HEK293 (cell line): Measurements from ENCODE around the gene OTUB2.
A peak's percentile ranks its signal among the peaks of the same experiment; 100 is the strongest.

ENCODE experiments used
- CTCF ChIA-PET: fragments of 350-600 bp; formaldehyde crosslinking; extraction: SDS; loops from one replicate; lab custom pipeline; 2021; ENCODE audit warnings: antibody characterized with exemption; lab: Yijun Ruan, JAX
- POLR2A ChIA-PET: fragments of 300-600 bp; formaldehyde crosslinking; extraction: SDS; loops from one replicate; lab custom pipeline; 2020; ENCODE audit warnings: antibody characterized with exemption, inconsistent platforms; lab: Yijun Ruan, JAX
- H3K27ac ChIP-seq: fragments of 200-500 bp; sonication (Bioruptor generic); 2 replicates; pipeline ENCODE4 v1.5.1; 2014; ENCODE audit warnings: low read depth, low read length, control low read depth, inconsistent platforms; ENCODE audit errors: extremely low read depth
- H3K36me3 ChIP-seq, 2 experiments: fragments of 200-500 bp in 1 of 2; sonication (Bioruptor generic) in 1 of 2; 1 replicate in 1 of 2; 2 replicates in 1 of 2; pipeline ENCODE4 v1.5.1; 2014 to 2017; ENCODE audit warnings: inconsistent platforms in 2 of 2, low read length in 2 of 2; ENCODE audit not compliant: control insufficient read depth in 2 of 2, insufficient read depth in 1 of 2
- H3K4me1 ChIP-seq: fragments of 200-500 bp; sonication (Bioruptor generic); 2 replicates; pipeline ENCODE4 v1.5.1; 2014; ENCODE audit warnings: mild to moderate bottlenecking, low read length, inconsistent platforms; ENCODE audit not compliant: control insufficient read depth, insufficient read depth
- H3K4me3 ChIP-seq: 2 replicates; pipeline ENCODE4 v1.5.1; 2011; ENCODE audit warnings: low read depth, mild to moderate bottlenecking, control low read depth, low read length, moderate library complexity
- H3K9me3 ChIP-seq: fragments of 200-500 bp; sonication (Bioruptor generic); 2 replicates; pipeline ENCODE4 v1.5.1; 2014; ENCODE audit warnings: low read depth, low read length, inconsistent platforms; ENCODE audit not compliant: control insufficient read depth, insufficient read depth
- CTCF ChIP-seq: fragments of 450-650 bp; formaldehyde crosslinking; IDR thresholded peaks from 2 replicates; pipeline ENCODE4 v1.5.1; 2016; ENCODE audit warnings: missing biosample characterization, missing genetic modification characterization
- OSR2 ChIP-seq: fragments of 450-650 bp; formaldehyde crosslinking; IDR thresholded peaks from 2 replicates; pipeline ENCODE4 v1.5.1; 2016; ENCODE audit warnings: missing biosample characterization, missing genetic modification characterization
- TRIM28 ChIP-seq: IDR thresholded peaks from 2 replicates; pipeline ENCODE4 v1.6.1; 2011; ENCODE audit warnings: low read length, control low read depth, borderline replicate concordance
- YY1 ChIP-seq: fragments of 450-650 bp; formaldehyde crosslinking; IDR thresholded peaks from 2 replicates; pipeline ENCODE4 v1.5.1; 2018; ENCODE audit warnings: missing biosample characterization, missing genetic modification characterization
- ZFHX2 ChIP-seq: fragments of 450-650 bp; formaldehyde crosslinking; conservative IDR thresholded peaks from 2 replicates; pipeline ENCODE4 v1.5.1; 2016; ENCODE audit warnings: missing biosample characterization, missing genetic modification characterization
- ZNF114 ChIP-seq: fragments of 450-650 bp; formaldehyde crosslinking; IDR thresholded peaks from 2 replicates; pipeline ENCODE4 v1.5.0; 2017; ENCODE audit warnings: missing biosample characterization, missing genetic modification characterization
- ZNF121 ChIP-seq: fragments of 450-650 bp; formaldehyde crosslinking; IDR thresholded peaks from 2 replicates; pipeline ENCODE4 v1.5.1; 2016; ENCODE audit warnings: missing biosample characterization, missing genetic modification characterization
- ZNF148 ChIP-seq: fragments of 450-650 bp; formaldehyde crosslinking; IDR thresholded peaks from 2 replicates; pipeline ENCODE4 v1.5.0; 2017; ENCODE audit warnings: missing biosample characterization, missing genetic modification characterization, borderline replicate concordance
- ZNF169 ChIP-seq: fragments of 450-650 bp; formaldehyde crosslinking; IDR thresholded peaks from 2 replicates; pipeline ENCODE4 v1.5.1; 2016; ENCODE audit warnings: missing biosample characterization, missing genetic modification characterization
- ZNF175 ChIP-seq: fragments of 450-650 bp; formaldehyde crosslinking; IDR thresholded peaks from 2 replicates; pipeline ENCODE4 v1.5.1; 2016; ENCODE audit warnings: missing biosample characterization, missing genetic modification characterization
- ZNF23 ChIP-seq: fragments of 450-650 bp; formaldehyde crosslinking; IDR thresholded peaks from 2 replicates; pipeline ENCODE4 v1.5.1; 2016; ENCODE audit warnings: missing biosample characterization, missing genetic modification characterization, borderline replicate concordance
- ZNF280C ChIP-seq: fragments of 450-650 bp; formaldehyde crosslinking; IDR thresholded peaks from 2 replicates; pipeline ENCODE4 v1.5.1; 2016; ENCODE audit warnings: missing biosample characterization, missing genetic modification characterization
- ZNF341 ChIP-seq: fragments of 450-650 bp; formaldehyde crosslinking; IDR thresholded peaks from 2 replicates; pipeline ENCODE4; 2016; ENCODE audit warnings: low read depth, missing biosample characterization, missing genetic modification characterization
- ZNF518A ChIP-seq: fragments of 450-650 bp; formaldehyde crosslinking; conservative IDR thresholded peaks from 2 replicates; pipeline ENCODE4 v1.5.1; 2016; ENCODE audit warnings: low read depth, missing biosample characterization, missing genetic modification characterization
- ZNF585B ChIP-seq: fragments of 450-650 bp; formaldehyde crosslinking; IDR thresholded peaks from 2 replicates; pipeline ENCODE4 v1.5.1; 2016; ENCODE audit warnings: missing biosample characterization, missing genetic modification characterization
- ZNF596 ChIP-seq: fragments of 450-650 bp; IDR thresholded peaks from 2 replicates; pipeline ENCODE4 v1.5.0; 2018; ENCODE audit warnings: missing biosample characterization, mild to moderate bottlenecking, missing genetic modification characterization, moderate library complexity
- ZNF76 ChIP-seq: fragments of 450-650 bp; formaldehyde crosslinking; IDR thresholded peaks from 2 replicates; pipeline ENCODE4; 2016; ENCODE audit warnings: low read depth, missing biosample characterization, missing genetic modification characterization, borderline replicate concordance
- ZSCAN23 ChIP-seq: fragments of 450-650 bp; formaldehyde crosslinking; IDR thresholded peaks from 2 replicates; pipeline ENCODE4 v1.5.1; 2016; ENCODE audit warnings: missing biosample characterization, missing genetic modification characterization
- ZSCAN30 ChIP-seq: fragments of 450-650 bp; IDR thresholded peaks from 2 replicates; pipeline ENCODE4 v1.5.1; 2018; ENCODE audit warnings: missing biosample characterization, mild to moderate bottlenecking, missing genetic modification characterization, moderate library complexity
- ZSCAN4 ChIP-seq: fragments of 450-650 bp; formaldehyde crosslinking; IDR thresholded peaks from 2 replicates; pipeline ENCODE4 v1.5.1; 2017; ENCODE audit warnings: missing biosample characterization, missing genetic modification characterization

OTUB2 gene

GRCh38 chr14:94003397-94003796 is 22.7 kb upstream of the OTUB2 start:
- Histone ChIP-seq H3K4me1 (no peaks in the 10 kb centered on the region), H3K4me3 (no peak overlapping the region), H3K9me3 (no peaks in the 10 kb centered on the region), H3K36me3 (no peaks in the 10 kb centered on the region), H3K27ac (no peak overlapping the region)
- POLR2A ChIA-PET, result no interaction called here
- no peak for TF ChIP-seq ZNF596 (tag by site-specific recombination)
- no peak for TF ChIP-seq ZNF23
- no peak for TF ChIP-seq ZNF280C (tag by site-specific recombination)
- no peak for TF ChIP-seq CTCF (tag by site-specific recombination)
- TF ChIP-seq YY1 (tag by site-specific recombination), result no peak
- TF ChIP-seq TRIM28, result no peak
- TF ChIP-seq ZNF518A (tag by site-specific recombination), result no peak
- TF ChIP-seq ZNF114 (tag by site-specific recombination), result no peak
- TF ChIP-seq ZNF121, result no peak
- no peak for TF ChIP-seq ZNF169 (tag by site-specific recombination)
- TF ChIP-seq ZFHX2 (tag by site-specific recombination), result 0 out of 2 replicates have a peak, but pooled peaks have one; percentile 13
- 0 out of 2 replicates have a peak, but pooled peaks have one; percentile 41 for TF ChIP-seq ZNF148 (tag by site-specific recombination)
- 0 out of 2 replicates have a peak, but pooled peaks have one; percentile 36 for TF ChIP-seq ZSCAN4
- no peak for TF ChIP-seq ZSCAN30
- TF ChIP-seq ZNF76 (tag by site-specific recombination), result no peak
- no peak for TF ChIP-seq ZNF341 (tag by site-specific recombination)
- no peak for TF ChIP-seq ZNF175 (tag by site-specific recombination)
- no peak for TF ChIP-seq ZSCAN23
- TF ChIP-seq ZNF585B (tag by site-specific recombination), result no peak
- no peak for TF ChIP-seq OSR2 (tag by site-specific recombination)
- TF ChIP-seq, all 188 proteins: peak for 3
- CTCF ChIA-PET, result interaction anchor here (0.9 to 3.6 kb wide), 6 partner anchors 12 to 178 kb away, joined by 3 to 39 read pairs (median 4); no protein-coding TSS in a partner anchor
